ENCODE results near the gene PTCD2. TPM values are rescaled to one million over a fixed set of nuclear protein-coding genes. Genes with fewer than 3 reads are reported as not detected.

PTCD2 gene
- total RNA-seq, 1 experiment from 2014 or later: 19.3 TPM

DNA sequence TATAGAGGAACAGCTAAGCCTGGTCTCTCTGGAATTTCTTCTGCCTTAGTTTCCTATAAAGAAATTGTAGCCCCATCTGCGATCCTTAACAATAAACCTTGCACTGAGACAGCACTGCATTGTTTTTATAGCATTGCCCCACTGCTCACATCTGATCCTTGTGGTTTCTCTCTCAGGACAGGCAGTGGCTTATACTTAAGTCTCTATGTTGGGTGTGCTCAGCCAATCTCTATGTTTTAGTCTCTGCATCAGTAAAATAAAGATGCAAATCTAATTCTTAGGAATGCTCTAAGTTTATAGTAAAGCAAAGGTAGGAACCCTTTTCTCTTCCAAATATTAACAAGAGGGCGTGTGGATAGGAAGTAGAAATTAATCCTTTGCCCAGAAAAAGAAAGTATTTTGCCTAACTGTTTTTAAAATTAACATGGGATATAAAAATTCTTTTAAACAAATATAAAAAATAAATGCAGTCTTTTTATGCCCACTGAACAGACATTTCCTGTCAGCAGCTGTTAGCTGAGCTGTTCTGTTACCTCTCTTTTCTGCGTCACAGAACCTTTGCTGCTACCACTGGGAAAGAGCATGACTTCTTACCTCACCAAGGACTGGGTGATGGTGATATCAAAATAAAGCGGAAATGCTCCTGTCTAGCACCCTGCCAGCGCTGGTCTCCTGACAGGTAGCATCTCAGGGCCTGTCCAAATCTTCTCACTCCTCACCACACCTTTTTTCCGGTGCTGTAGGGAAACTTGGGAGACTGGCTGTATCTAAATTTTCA lies 29.6 kb upstream of the PTCD2 start:
- Histone ChIP-seq H3K4me3 (replicated peaks in 1 of 2; ENCODE audit: low read depth in 1 of 2, low read length in 2 of 2) (no peak overlapping the region), H4K20me1 (ENCODE audit: insufficient read depth) (0 out of 2 replicates have a peak, but pooled peaks cover 3% of the 10 kb centered on the region), H3K9me3 (ENCODE audit: control insufficient read depth in 1 of 2, insufficient read depth in 1 of 2, low read depth in 1 of 2, low read length in 2 of 2) (no peaks in the 10 kb centered on the region), H3K9ac (ENCODE audit: low read length) (no peak overlapping the region), H3K4me1 (ENCODE audit: control insufficient read depth in 1 of 2, insufficient read depth in 2 of 2, low read length in 2 of 2) (no peaks in the 10 kb centered on the region), H3K27ac (ENCODE audit: low read depth, low read length) (no peak overlapping the region), H3K36me3 (ENCODE audit: control insufficient read depth in 1 of 2, insufficient read depth in 2 of 2, low read length in 2 of 2) (peaks cover 13 to 20% of the 10 kb centered on the region in 2 experiments; a peak in 3 of 4 replicates), H3K79me2 (ENCODE audit: insufficient read depth, low read length) (peaks cover 41% of the 10 kb centered on the region), H3K27me3 (ENCODE audit: insufficient read depth, low read length) (no peaks in the 10 kb centered on the region), H3K4me2 (ENCODE audit: low read length) (no peak overlapping the region), H3K9me2 (ENCODE audit: insufficient read depth) (no peaks in the 10 kb centered on the region), H2AFZ (ENCODE audit: low read depth, low read length, poor library complexity, severe bottlenecking) (no peak overlapping the region)
- ATAC-seq: no peak
- no TSS peak for BruUV-seq (replicated peaks)
- ChIA-PET RAD21 (ENCODE audit: low non-redundant PET in 1 of 2, low total read pairs in 2 of 2, uncharacterized antibody in 2 of 2, unreplicated experiment in 2 of 2) (no interaction called here), CTCF (no interaction called here), POLR2A (no interaction called here)
- no peak for TF ChIP-seq SP1 (IDR thresholded peaks at IDR 0.05; ENCODE audit: low read depth)
- no peak for TF ChIP-seq EZH2phosphoT487 (IDR thresholded peaks at IDR 0.05; ENCODE audit: borderline replicate concordance)
- TF ChIP-seq EGR1 (IDR thresholded peaks at IDR 0.05; ENCODE audit: low read depth): no peak
- TF ChIP-seq ELF1 (IDR thresholded peaks at IDR 0.05; ENCODE audit: borderline replicate concordance, low read depth): no peak
- TF ChIP-seq CBX3 (IDR thresholded peaks at IDR 0.05; ENCODE audit: low read depth): no peak
- TF ChIP-seq ZFX (IDR thresholded peaks at IDR 0.05): no peak
- no peak for TF ChIP-seq TCF7L2 (IDR thresholded peaks at IDR 0.05; ENCODE audit: borderline replicate concordance, extremely low read depth, insufficient read depth, insufficient read length)
- TF ChIP-seq EZH2 (IDR thresholded peaks at IDR 0.05): no peak
- TF ChIP-seq, protein P1, sequence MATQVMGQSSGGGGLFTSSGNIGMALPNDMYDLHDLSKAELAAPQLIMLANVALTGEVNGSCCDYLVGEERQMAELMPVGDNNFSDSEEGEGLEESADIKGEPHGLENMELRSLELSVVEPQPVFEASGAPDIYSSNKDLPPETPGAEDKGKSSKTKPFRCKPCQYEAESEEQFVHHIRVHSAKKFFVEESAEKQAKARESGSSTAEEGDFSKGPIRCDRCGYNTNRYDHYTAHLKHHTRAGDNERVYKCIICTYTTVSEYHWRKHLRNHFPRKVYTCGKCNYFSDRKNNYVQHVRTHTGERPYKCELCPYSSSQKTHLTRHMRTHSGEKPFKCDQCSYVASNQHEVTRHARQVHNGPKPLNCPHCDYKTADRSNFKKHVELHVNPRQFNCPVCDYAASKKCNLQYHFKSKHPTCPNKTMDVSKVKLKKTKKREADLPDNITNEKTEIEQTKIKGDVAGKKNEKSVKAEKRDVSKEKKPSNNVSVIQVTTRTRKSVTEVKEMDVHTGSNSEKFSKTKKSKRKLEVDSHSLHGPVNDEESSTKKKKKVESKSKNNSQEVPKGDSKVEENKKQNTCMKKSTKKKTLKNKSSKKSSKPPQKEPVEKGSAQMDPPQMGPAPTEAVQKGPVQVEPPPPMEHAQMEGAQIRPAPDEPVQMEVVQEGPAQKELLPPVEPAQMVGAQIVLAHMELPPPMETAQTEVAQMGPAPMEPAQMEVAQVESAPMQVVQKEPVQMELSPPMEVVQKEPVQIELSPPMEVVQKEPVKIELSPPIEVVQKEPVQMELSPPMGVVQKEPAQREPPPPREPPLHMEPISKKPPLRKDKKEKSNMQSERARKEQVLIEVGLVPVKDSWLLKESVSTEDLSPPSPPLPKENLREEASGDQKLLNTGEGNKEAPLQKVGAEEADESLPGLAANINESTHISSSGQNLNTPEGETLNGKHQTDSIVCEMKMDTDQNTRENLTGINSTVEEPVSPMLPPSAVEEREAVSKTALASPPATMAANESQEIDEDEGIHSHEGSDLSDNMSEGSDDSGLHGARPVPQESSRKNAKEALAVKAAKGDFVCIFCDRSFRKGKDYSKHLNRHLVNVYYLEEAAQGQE (IDR thresholded peaks at IDR 0.05; ENCODE audit: low read depth): no peak
- no peak for TF ChIP-seq ZNF274 (IDR thresholded peaks at IDR 0.05; ENCODE audit: low read depth, low read length)
- TF ChIP-seq SIN3A (IDR thresholded peaks at IDR 0.05; ENCODE audit: low read depth): no peak
- TF ChIP-seq, protein P2, sequence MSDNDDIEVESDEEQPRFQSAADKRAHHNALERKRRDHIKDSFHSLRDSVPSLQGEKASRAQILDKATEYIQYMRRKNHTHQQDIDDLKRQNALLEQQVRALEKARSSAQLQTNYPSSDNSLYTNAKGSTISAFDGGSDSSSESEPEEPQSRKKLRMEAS (IDR thresholded peaks at IDR 0.05): no peak
- no peak for TF ChIP-seq ATF3 (IDR thresholded peaks at IDR 0.05)
- no peak for TF ChIP-seq FOSL1 (IDR thresholded peaks at IDR 0.05; ENCODE audit: low read depth)
- no peak for TF ChIP-seq CEBPB (IDR thresholded peaks at IDR 0.05; ENCODE audit: low read depth)
- DNase-seq (ENCODE audit: low read depth, low spot score): no peak
- intact Hi-C loops (cut with micrococcal nuclease): no loop called here

Data from HCT116 (cell line).